Ovary (tissue), 9 donors: Measurements from ENCODE around the gene HASPIN. TPM values are rescaled to one million over a fixed set of nuclear protein-coding genes. Genes with fewer than 3 reads are reported as not detected.
"Not testable (repeated sequence)": the region's sequence is repeated elsewhere in the genome, so short reads cannot be mapped to it uniquely, and the experiment has no call there.

Experiments used
- DNase-seq, 5 donors: peaks; one replicate each; pipeline ENCODE4 v3.0.0-alpha.2; 2019 to 2020
- H3K27ac ChIP-seq, 2 donors: fragments of 200-600 bp; one replicate each; pipeline versions ENCODE4 v1.5.1 to v1.8.0; 2019 to 2022
- H3K27me3 ChIP-seq: fragments of 200-600 bp; one replicate; pipeline ENCODE4 v1.8.0; 2022
- H3K36me3 ChIP-seq: fragments of 200-600 bp; sonication (generic); one replicate; pipeline ENCODE4 v1.5.1; 2019
- H3K4me1 ChIP-seq: one replicate; pipeline ENCODE4 v1.8.1; 2013; ENCODE audit warnings: mild to moderate bottlenecking, moderate library complexity; ENCODE audit not compliant: insufficient read depth
- H3K4me3 ChIP-seq: fragments of 200-600 bp; sonication (generic); one replicate; pipeline ENCODE4 v1.5.1; 2017
- H3K9me3 ChIP-seq, 2 donors: fragments of 200-600 bp in 1 of 2; sonication (generic) in 1 of 2; one replicate each; pipeline versions ENCODE4 v1.5.1 to v1.8.1; 2013 to 2019; ENCODE audit warnings: mild to moderate bottlenecking in 1 of 2, moderate library complexity in 1 of 2
- EP300 ChIP-seq: sonication (generic); formaldehyde crosslinking; IDR thresholded peaks from one replicate; pipeline ENCODE4 v1.6.1; 2017; ENCODE audit warnings: antibody characterized with exemption
- POLR2A ChIP-seq: fragments of 450-650 bp; IDR thresholded peaks from one replicate; pipeline ENCODE4 v1.6.1; 2017; ENCODE audit warnings: antibody characterized with exemption, mild to moderate bottlenecking, moderate library complexity
- WGBS, 3 donors: extraction: QIAGEN DNeasy Blood & Tissue Kit in 1 of 3; methylation state at CpG; one replicate each; pipeline versions ENCODE4 v1.1.5 to v1.1.7; 2013 to 2017; 5-methylcytosine and 5-hydroxymethylcytosine counted together
- intact Hi-C, 4 donors: fragments of 100-400 bp; cut with DNase I; formaldehyde crosslinking; loops; one replicate each; pipeline versions ENCODE4 v1.11.0 to v1.15.1; 2022 to 2023
- polyA plus RNA-seq, 2 donors: library from polyadenylated mRNA; stranded (reverse); fragments of 200-250 nt in 1 of 2; fragments of 350-450 nt in 1 of 2; fragmentation: Illumina TruSeq in 1 of 2; extraction: RNeasy Lipid Tissue Mini Kit (QIAGEN cat#74804) in 1 of 2; gene quantifications; one replicate each; pipeline ENCODE4 v1.2.3, GENCODE V29; 2013 to 2014
- total RNA-seq, 7 donors: library from RNA; depleted of rRNA in 2 of 7; stranded (reverse); fragments of >200 nt in 2 of 7; fragmentation: NEBNext Ultra II Directional in 3 of 7; extraction: Animal tissue kit (Norgen Biotek cat#: 25700) in 3 of 7; gene quantifications; one replicate each; pipeline versions ENCODE4 v1.1.0 to v1.2.4, GENCODE V29; 2016 to 2023
- TF ChIP-seq, protein P1 (sequence below), 3 donors: fragments of 450-650 bp in 2 of 3; fragments of 200-600 bp in 1 of 3; IDR thresholded peaks; one replicate each; pipeline versions ENCODE4 v1.5.1 to v1.8.0; 2016 to 2022; ENCODE audit warnings: antibody characterized with exemption in 3 of 3, mild to moderate bottlenecking in 1 of 3
- donor health status: DM: no; HTN: no; CAD: no; lungs with moderate emphysema.
- donor health status: DM: no; HTN: no; CAD: no.
- donor health status: Bipolar disorder and iron deficiency.
- donor health status: DM: yes; HTN: yes; CAD: no.
- donor health status: DM: no; HTN: no; CAD: no.
- donor health status: DM: yes; HTN: yes; CAD: no.

HASPIN gene
- total and polyA plus RNA-seq, 9 donors, result 0.10 to 0.92 (median 0.25) TPM; not detected in 1

- TF ChIP-seq POLR2A (no peak), EP300 (no peak)
- TF ChIP-seq, protein P1, sequence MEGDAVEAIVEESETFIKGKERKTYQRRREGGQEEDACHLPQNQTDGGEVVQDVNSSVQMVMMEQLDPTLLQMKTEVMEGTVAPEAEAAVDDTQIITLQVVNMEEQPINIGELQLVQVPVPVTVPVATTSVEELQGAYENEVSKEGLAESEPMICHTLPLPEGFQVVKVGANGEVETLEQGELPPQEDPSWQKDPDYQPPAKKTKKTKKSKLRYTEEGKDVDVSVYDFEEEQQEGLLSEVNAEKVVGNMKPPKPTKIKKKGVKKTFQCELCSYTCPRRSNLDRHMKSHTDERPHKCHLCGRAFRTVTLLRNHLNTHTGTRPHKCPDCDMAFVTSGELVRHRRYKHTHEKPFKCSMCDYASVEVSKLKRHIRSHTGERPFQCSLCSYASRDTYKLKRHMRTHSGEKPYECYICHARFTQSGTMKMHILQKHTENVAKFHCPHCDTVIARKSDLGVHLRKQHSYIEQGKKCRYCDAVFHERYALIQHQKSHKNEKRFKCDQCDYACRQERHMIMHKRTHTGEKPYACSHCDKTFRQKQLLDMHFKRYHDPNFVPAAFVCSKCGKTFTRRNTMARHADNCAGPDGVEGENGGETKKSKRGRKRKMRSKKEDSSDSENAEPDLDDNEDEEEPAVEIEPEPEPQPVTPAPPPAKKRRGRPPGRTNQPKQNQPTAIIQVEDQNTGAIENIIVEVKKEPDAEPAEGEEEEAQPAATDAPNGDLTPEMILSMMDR (IDR thresholded peaks at IDR 0.05), result no peak
- WGBS, 3 donors, result 31 to 44% (median 38%) methylated on average over 12 of the region's 12 CpGs
- Histone ChIP-seq H3K4me3 (no peak overlapping the region), H3K9me3 (peaks cover 0 to 5% of the 10 kb centered on the region in 2 donors), H3K27ac (no peak overlapping the region), H3K27me3 (no peaks in the 10 kb centered on the region), H3K36me3 (no peaks in the 10 kb centered on the region), H3K4me1 (no peaks in the 10 kb centered on the region)
- intact Hi-C loops, result no loop called here
- no peak for DNase-seq
These were observed 26.6 kb upstream of the HASPIN start for GRCh38 chr17:3697103-3697476.

DNA sequence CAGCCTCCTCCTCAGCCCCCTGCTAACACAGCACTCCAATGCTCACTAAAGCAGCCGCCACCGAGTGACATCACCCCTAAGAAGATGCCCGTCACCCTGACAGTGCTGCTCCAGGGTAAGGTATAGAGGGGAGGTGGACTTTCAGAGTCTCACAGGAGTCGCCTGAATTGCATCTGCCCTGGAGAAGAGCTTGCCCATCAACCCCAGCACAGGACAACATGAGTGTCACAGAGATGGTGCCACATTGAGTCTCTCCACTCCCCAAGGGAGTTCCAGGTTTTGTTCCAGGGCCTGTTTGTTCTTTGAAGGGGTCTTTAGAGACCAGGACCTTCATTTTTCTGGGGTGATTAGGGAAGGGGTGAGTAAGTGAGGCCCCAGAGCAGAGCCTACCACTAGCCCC is 25.6 kb upstream of the HASPIN start:
- 78 to 92% (median 91%) methylated on average over 4 of the region's 4 CpGs for WGBS, 3 donors
- intact Hi-C loops, result no loop called here

DNA sequence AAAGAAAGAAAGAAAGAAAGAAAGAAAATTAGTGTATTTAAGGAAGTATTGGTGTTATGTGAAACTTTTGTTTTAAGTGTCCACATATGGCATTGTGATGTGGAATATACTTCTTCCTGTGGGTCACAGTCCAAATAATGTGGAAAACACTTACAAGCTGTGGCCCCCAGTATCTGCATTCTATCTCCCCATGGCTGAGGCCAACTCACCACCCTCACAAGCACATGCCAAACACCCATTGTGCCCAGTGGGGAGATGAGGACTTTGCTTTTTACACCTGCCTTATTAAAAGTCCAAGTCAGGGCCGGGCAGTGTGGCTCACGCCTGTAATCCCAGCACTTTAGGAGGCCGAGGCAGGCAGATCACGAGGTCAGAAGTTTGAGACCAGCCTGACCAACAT is 23.8 kb upstream of the HASPIN start:
- no peak for TF ChIP-seq POLR2A
- no peak for TF ChIP-seq EP300
- TF ChIP-seq, protein P1 (IDR thresholded peaks at IDR 0.05), result no peak
- Histone ChIP-seq H3K27me3 (no peaks in the 10 kb centered on the region), H3K36me3 (no peaks in the 10 kb centered on the region), H3K4me1 (no peaks in the 10 kb centered on the region), H3K4me3 (no peak overlapping the region), H3K27ac (no peak overlapping the region), H3K9me3 (peaks cover 0 to 5% of the 10 kb centered on the region in 2 donors)
- intact Hi-C loops, result no loop called here
- 82 to 90% (median 86%) methylated on average over 4 of the region's 4 CpGs for WGBS, 3 donors
- DNase-seq, result no peak

More for the DNA sequence above, 25.6 kb upstream of the HASPIN start:
- Histone ChIP-seq H3K27me3 (no peaks in the 10 kb centered on the region), H3K4me1 (no peaks in the 10 kb centered on the region), H3K36me3 (no peaks in the 10 kb centered on the region), H3K27ac (no peak overlapping the region), H3K4me3 (no peak overlapping the region), H3K9me3 (peaks cover 0 to 5% of the 10 kb centered on the region in 2 donors)
- DNase-seq, result no peak
- TF ChIP-seq EP300 (no peak), POLR2A (no peak)
- TF ChIP-seq, protein P1 (IDR thresholded peaks at IDR 0.05), result no peak

DNA sequence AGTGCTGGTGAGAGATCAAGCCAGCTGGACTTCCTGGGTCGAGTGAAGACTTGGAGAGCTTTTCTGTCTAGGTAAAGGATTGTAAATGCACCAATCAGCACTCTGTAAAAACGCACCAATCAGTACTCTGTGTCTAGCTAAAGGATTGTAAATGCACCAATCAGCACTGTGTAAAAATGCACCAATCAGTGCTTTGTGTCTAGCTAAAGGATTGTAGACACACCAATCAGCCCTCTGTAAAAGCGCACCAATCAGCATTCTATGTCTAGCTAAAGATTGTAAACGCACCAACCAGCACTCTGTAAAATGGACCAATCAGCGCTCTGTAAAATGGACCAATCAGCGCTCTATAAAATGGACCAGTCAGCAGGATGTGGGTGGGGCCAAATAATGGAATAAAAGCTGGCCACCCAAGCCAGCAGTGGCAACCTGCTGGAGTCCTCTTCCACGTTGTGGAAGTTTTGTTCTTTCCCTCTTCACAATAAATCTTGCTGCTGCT is 21.6 kb upstream of the HASPIN start:
- H3K27me3 ChIP-seq, DNase-seq, intact Hi-C loops, H3K36me3 ChIP-seq, H3K9me3 ChIP-seq, H3K4me1 ChIP-seq, H3K4me3 ChIP-seq, H3K27ac ChIP-seq: not testable (repeated sequence)
- 81 to 86% (median 81%) methylated on average over 6 to 7 of the region's 7 CpGs for WGBS, 3 donors

GRCh38 chr17:3704931-3705717 is 18.6 kb upstream of the HASPIN start:
- 84 to 85% (median 85%) methylated on average over 20 of the region's 20 CpGs for WGBS, 3 donors

DNA sequence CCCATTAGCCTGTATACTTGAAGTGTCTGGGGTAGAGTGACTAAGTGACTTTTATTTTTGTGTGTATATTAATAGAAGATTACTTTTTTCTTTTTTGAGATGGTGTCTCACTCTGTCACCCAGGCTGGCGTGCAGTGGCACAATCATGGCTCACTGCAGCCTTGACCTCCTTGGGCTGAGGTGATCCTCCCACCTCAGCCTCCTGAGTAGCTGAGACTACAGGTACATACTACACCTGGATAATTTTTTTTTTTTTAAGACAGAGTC is 18.1 kb upstream of the HASPIN start:
- H3K27ac ChIP-seq, H3K27me3 ChIP-seq, DNase-seq, H3K4me3 ChIP-seq, H3K4me1 ChIP-seq, H3K36me3 ChIP-seq, intact Hi-C loops, H3K9me3 ChIP-seq: not testable (repeated sequence)
- WGBS, 3 donors, result 87 to 91% (median 90%) methylated on average over 1 of the region's 1 CpG

More at GRCh38 chr17:3704931-3705717, 18.6 kb upstream of the HASPIN start:
- Histone ChIP-seq H3K4me3 (no peak overlapping the region), H3K27ac (no peak overlapping the region), H3K9me3 (no peaks in the 10 kb centered on the region), H3K4me1 (no peaks in the 10 kb centered on the region), H3K27me3 (no peaks in the 10 kb centered on the region), H3K36me3 (no peaks in the 10 kb centered on the region)
- TF ChIP-seq POLR2A (no peak), EP300 (no peak)
- TF ChIP-seq, protein P1 (IDR thresholded peaks at IDR 0.05), result no peak
- intact Hi-C loops, result no loop called here
- DNase-seq, result no peak
